GM19240 (cell line): ENCODE results near the gene JAG1.

Experiments
- DNase-seq: peaks from one replicate; pipeline ENCODE4 v3.0.0; 2011; ENCODE audit warnings: low spot score; ENCODE audit not compliant: insufficient read length

The JAG1 gene

GRCh38 chr20:10668677-10669368, 5.0 kb downstream of the JAG1 start:
- no peak for DNase-seq

GRCh38 chr20:10667560-10668167, 6.1 kb downstream of the JAG1 start:
- no peak for DNase-seq

GRCh38 chr20:10667077-10667401, 6.8 kb downstream of the JAG1 start:
- no peak for DNase-seq

GRCh38 chr20:10666221-10667076, 7.3 kb downstream of the JAG1 start:
- no peak for DNase-seq

GRCh38 chr20:10665791-10666190, 8.0 kb downstream of the JAG1 start:
- no peak for DNase-seq

GRCh38 chr20:10665027-10665561, 8.7 kb downstream of the JAG1 start:
- no peak for DNase-seq

GRCh38 chr20:10663756-10664155, 10.0 kb downstream of the JAG1 start:
- DNase-seq: no peak

GRCh38 chr20:10662661-10663458, 10.9 kb downstream of the JAG1 start:
- no peak for DNase-seq

- DNase-seq: no peak
These were observed 11.6 kb downstream of the JAG1 start for GRCh38 chr20:10662151-10662550.

- DNase-seq: no peak
These were observed 12.5 kb downstream of the JAG1 start for GRCh38 chr20:10661261-10661660.

- DNase-seq: no peak
These were observed 13.1 kb downstream of the JAG1 start for GRCh38 chr20:10660661-10661060.

- DNase-seq: no peak
These were observed 13.9 kb downstream of the JAG1 start for GRCh38 chr20:10659651-10660601.

- no peak for DNase-seq
These were observed 14.7 kb downstream of the JAG1 start for GRCh38 chr20:10658876-10659632.

- DNase-seq: no peak
These were observed 15.6 kb downstream of the JAG1 start for GRCh38 chr20:10658051-10658823.

GRCh38 chr20:10657453-10657852, 16.3 kb downstream of the JAG1 start:
- no peak for DNase-seq

- DNase-seq: no peak
These were observed 17.8 kb downstream of the JAG1 start for GRCh38 chr20:10655720-10656669.

- no peak for DNase-seq
These were observed 19.2 kb downstream of the JAG1 start for GRCh38 chr20:10654630-10655029.

GRCh38 chr20:10654250-10654610, 19.6 kb downstream of the JAG1 start:
- no peak for DNase-seq
